VCaP (cell line): ENCODE results near the gene HSD17B2.
A peak's percentile ranks its signal among the peaks of the same experiment; 100 is the strongest.

Experiments
- H3K27ac ChIP-seq: fragments of 450-650 bp; 2 replicates; pipeline ENCODE4 v1.5.1; 2017
- CTCF ChIP-seq: fragments of 450-650 bp; conservative IDR thresholded peaks from 2 replicates; pipeline ENCODE4 v1.5.1; 2017; ENCODE audit warnings: mild to moderate bottlenecking, moderate library complexity

HSD17B2 gene

GRCh38 chr16:82020051-82020450, 15.0 kb upstream of the HSD17B2 start:
- no peak overlapping the region for H3K27ac ChIP-seq
- TF ChIP-seq CTCF = no peak

- no peak for TF ChIP-seq CTCF
- H3K27ac ChIP-seq = no peak overlapping the region
These were observed 11.8 kb upstream of the HSD17B2 start for GRCh38 chr16:82023206-82023605.

GRCh38 chr16:82024316-82024715, 10.7 kb upstream of the HSD17B2 start:
- no peak for TF ChIP-seq CTCF
- no peak overlapping the region for H3K27ac ChIP-seq

GRCh38 chr16:82024883-82025282, 10.2 kb upstream of the HSD17B2 start:
- no peak overlapping the region for H3K27ac ChIP-seq
- no peak for TF ChIP-seq CTCF

- H3K27ac ChIP-seq = no peak overlapping the region
These were observed 7.4 kb upstream of the HSD17B2 start for GRCh38 chr16:82027629-82028064.

GRCh38 chr16:82031116-82032084, 3.7 kb upstream of the HSD17B2 start:
- TF ChIP-seq CTCF = peak; percentile 70
- no peak overlapping the region for H3K27ac ChIP-seq

More at GRCh38 chr16:82027629-82028064, 7.4 kb upstream of the HSD17B2 start:
- TF ChIP-seq CTCF = no peak

- H3K27ac ChIP-seq = no peak overlapping the region
- no peak for TF ChIP-seq CTCF
These were observed 2.0 kb upstream of the HSD17B2 start for GRCh38 chr16:82033006-82033405.
